NT2/D1 (cell line): ENCODE data around the gene WIF1.

ENCODE experiments used
- SUZ12 ChIP-seq: IDR thresholded peaks from 2 replicates; pipeline ENCODE4 v1.6.1; 2011; ENCODE audit not compliant: insufficient read length, insufficient read depth; ENCODE audit errors: extremely low read depth
- YY1 ChIP-seq: IDR thresholded peaks from 2 replicates; pipeline ENCODE4 v1.6.1; 2011; ENCODE audit not compliant: insufficient read length, insufficient read depth
- ZNF274 ChIP-seq: IDR thresholded peaks from 2 replicates; pipeline ENCODE4 v1.6.1; 2011; ENCODE audit warnings: mild to moderate bottlenecking, low read depth, low read length

DNA sequence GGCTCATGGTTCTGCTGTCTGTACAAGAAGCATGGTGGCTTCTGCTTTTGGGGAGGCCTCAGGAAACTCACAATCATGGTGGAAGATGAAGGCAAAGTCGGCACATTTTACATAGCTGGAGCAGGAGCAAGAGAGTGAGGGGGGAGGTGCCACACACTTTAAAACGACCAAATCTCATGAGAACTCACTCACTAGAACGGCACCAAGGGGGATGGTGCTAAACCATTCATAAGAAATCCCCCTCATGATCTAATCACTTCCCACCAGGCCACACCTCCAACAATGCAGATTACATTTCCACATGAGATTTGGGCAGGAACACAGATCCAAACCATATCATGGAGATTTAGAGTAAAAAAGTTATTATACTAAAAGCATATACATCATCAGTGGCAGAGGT, 34.7 kb upstream of the WIF1 start:
- no peak for TF ChIP-seq YY1
- no peak for TF ChIP-seq SUZ12
- TF ChIP-seq ZNF274 = no peak
